Epithelial cell of esophagus (primary cell): ENCODE measurements around the gene WASHC4.
"Not testable (repeated sequence)": the region's sequence is repeated elsewhere in the genome, so short reads cannot be mapped to it uniquely, and the experiment has no call there.

Source experiments
- DNase-seq: peaks from one replicate; pipeline ENCODE4 v3.0.0; 2010; ENCODE audit warnings: low read depth
- H3K4me3 ChIP-seq: 2 replicates; pipeline ENCODE4 v1.5.1; 2011; ENCODE audit warnings: mild to moderate bottlenecking, low read length, control low read depth
- TF ChIP-seq, protein P1 (sequence below): IDR thresholded peaks from 2 replicates; pipeline ENCODE4 v1.5.1; 2011; ENCODE audit warnings: low read depth, mild to moderate bottlenecking, low read length, control low read depth, inconsistent platforms; ENCODE audit not compliant: insufficient read depth; ENCODE audit errors: missing control alignments

The WASHC4 gene

DNA sequence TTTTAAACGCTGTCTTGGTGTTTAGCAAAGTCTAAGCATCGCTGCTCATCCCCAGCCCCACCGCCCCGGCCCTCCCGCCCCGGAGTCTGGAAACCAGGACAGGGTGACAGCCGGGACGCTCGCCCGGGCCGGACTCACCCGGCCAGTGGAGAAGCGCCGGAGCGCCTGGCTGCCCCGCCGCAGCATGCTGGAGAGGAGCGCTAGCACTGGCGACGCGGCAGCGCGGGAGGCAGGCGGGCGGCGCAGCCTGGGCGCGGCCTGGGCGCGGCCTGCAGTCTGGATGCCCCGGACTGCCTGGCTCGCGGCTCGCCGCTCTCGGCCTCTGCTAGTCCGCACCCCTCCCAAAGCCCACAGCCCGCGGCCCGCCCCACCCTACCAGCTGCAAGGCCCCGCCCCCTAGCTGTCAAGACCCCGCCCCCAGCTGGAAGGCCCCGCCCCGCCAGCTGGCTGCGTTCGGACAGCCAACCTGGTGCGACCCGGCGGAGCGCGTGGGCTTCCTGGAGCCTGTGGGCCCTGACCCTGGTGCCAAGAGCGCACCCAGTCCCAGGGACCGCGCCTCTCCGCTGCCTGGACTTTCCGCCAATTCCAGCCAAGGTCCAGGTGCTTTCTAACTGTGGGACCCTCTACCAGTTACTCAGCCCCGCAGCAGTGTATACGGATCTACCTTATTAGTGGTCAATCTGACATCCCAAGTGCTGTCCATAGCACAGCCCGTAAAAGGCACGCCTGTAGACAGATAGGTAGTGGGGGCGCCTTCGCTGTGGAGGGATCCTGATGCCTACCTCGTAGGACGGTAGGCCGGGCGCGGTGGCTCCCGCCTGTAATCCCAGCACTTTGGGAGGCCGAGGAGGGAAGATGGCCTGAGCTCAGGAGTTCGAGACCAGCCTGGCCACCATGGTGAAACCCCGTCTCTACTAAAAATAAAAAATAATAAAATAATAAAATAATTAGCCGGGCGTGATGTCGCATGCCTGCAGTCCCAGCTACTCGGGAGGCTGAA, 23.0 kb upstream of the WASHC4 start, which contains the start of gene ALDH1L2:
TSS of gene ALDH1L2 (minus strand) at position 208 of the 1,000 bp plus-strand sequence. CDS start at position 186, 22 bp downstream.
- DNase-seq, result peak; percentile 93
- TF ChIP-seq, protein P1, sequence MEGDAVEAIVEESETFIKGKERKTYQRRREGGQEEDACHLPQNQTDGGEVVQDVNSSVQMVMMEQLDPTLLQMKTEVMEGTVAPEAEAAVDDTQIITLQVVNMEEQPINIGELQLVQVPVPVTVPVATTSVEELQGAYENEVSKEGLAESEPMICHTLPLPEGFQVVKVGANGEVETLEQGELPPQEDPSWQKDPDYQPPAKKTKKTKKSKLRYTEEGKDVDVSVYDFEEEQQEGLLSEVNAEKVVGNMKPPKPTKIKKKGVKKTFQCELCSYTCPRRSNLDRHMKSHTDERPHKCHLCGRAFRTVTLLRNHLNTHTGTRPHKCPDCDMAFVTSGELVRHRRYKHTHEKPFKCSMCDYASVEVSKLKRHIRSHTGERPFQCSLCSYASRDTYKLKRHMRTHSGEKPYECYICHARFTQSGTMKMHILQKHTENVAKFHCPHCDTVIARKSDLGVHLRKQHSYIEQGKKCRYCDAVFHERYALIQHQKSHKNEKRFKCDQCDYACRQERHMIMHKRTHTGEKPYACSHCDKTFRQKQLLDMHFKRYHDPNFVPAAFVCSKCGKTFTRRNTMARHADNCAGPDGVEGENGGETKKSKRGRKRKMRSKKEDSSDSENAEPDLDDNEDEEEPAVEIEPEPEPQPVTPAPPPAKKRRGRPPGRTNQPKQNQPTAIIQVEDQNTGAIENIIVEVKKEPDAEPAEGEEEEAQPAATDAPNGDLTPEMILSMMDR, result no peak
- H3K4me3 ChIP-seq, result peak within 1 kb of the TSS; percentile 59

DNA sequence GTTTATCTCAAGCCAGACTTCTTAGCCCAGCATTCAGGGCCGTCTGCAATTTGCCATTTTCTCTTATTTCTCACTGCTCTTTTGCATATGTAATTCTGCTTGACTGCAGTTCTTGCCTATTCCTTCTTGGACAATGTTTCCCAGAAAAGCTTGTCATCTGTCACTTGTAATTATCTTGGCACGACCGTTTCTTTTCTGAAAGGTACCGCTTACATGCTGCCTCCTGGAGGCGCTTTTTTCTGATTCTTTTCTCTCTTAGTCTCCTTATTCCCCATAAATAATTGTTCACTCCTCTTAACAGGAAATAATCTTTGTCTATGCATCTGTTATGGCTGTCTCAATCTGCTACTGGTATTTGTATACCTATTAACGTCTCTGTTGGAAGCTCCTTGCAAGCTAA, 22.0 kb upstream of the WASHC4 start:
- TF ChIP-seq, protein P1, result no peak
- DNase-seq, result no peak
- H3K4me3 ChIP-seq, result no peak overlapping the region

DNA sequence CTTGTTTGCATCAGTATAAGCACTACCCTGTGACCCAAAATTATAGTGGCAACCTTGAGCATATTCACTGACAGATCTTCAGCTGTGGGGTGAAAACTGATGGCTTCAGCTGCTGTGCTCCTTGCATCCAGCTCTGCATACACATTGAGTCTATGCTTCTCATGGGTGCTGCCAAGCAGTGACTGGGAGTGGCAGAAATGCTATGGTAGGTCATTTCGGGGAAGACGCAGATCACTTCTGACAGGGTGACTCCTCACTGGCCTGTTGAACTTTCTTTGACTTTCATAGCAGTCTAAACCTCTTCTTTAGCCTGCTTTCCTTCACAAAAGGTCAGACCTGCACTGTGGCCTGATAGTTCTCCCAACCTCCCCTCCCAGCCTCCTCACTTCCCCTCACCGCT, 17.7 kb upstream of the WASHC4 start:
- TF ChIP-seq, protein P1, result no peak
- H3K4me3 ChIP-seq, result no peak overlapping the region
- no peak for DNase-seq

DNA sequence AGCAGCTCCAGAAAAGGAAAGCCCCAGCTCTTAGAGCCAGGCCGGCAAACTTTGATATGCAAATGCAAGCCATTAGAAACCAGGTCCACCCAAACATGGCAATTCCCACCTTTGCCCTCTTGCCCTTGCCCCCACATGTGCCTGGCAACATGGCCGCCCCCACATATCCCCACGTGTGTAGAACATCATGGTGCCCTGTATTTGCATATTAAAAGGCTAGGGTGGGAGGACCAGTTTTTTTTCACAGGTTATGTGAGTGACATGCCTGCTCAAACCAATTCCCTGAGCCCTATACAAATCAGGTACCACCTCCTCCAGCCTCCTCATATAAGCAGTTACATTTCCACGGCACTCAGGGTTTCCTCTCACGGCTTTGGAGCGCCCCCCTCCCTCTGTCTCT, 17.2 kb upstream of the WASHC4 start:
- no peak overlapping the region for H3K4me3 ChIP-seq
- TF ChIP-seq, protein P1, result no peak
- DNase-seq, result no peak

DNA sequence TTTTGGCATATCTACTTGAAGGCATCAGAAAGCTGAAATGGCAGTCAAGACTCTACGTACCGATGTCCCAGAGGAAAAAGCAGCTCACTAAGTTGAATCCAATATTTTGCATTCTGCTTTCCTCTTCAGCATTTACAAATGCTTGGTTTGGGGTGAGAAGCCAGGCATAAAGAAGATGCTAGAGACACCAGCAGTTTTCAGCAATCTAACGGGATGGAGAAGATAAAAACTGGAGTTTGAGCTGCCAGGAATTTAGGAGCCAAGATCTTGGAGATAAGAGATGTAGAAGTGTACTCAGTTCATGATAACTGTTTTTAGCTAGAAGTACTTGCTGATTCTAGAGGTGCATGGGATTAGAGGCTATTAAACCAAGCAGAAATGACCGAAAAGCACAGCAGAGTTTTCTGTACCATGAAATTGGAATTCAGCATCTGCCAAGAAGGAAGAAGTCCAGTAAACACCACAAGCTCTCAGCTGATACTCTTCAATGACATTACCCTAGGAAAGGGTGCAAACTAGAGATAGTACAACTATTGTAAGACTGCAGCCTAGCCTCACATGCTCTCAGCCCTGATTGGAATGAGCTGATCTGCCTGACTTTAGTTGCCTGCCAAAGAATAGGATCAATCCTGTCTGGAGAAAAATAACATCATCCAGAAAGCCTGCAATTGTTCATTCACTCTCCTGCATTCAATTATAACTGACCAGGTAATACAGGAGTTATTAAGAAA, 15.9 kb upstream of the WASHC4 start:
- TF ChIP-seq, protein P1, result no peak
- DNase-seq, result no peak
- peak overlapping the region; percentile 42 for H3K4me3 ChIP-seq

DNA sequence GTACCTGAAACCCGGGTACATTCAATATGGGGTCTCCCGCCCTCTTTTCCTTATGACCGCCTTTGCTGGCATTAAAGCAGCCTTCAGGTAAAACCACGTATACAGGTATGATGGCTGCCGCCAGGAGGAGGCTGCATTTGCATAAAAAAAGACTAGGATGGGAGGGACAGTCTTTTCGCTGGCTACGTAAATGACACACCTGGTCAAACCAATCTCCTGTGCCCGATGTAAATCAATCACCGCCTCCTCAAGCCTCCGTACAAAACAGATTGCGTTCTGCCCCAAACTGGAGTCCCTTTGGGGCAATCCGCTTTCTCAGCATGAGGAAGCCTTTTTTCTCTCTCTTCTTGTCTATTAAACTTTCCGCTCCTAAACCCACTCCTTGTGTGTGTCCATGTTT, 15.2 kb upstream of the WASHC4 start:
- TF ChIP-seq, protein P1, result peak; percentile 27
- DNase-seq, result peak; percentile 88
- peak overlapping the region; percentile 42 for H3K4me3 ChIP-seq

DNA sequence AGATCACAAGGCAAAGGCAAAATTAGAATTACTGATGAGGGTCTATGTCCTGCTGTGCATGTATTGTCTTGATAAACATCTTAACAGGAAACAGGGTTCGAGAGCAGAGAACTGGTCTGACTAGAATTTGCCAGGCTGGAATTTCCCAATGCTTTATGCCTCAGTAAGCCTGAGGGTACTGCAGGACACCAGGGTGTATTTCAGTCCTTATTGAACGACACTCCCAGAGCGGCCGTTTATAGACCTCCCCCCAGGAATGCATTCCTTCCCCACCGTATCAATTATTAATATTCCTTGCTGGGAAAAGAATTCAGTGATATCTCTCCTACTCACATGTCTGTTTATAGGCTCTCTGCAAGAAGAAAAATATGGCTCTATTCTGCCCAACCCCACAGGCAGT, 12.2 kb upstream of the WASHC4 start:
- DNase-seq, H3K4me3 ChIP-seq: not testable (repeated sequence)
